ENCODE measurements around the gene TAF1L. TPM values are rescaled to one million over a fixed set of nuclear protein-coding genes. Genes with fewer than 3 reads are reported as not detected.

TAF1L gene
- total and polyA plus RNA-seq, 9 donors, result 0.03 to 0.05 (median 0.05) TPM; not detected in 6

DNA sequence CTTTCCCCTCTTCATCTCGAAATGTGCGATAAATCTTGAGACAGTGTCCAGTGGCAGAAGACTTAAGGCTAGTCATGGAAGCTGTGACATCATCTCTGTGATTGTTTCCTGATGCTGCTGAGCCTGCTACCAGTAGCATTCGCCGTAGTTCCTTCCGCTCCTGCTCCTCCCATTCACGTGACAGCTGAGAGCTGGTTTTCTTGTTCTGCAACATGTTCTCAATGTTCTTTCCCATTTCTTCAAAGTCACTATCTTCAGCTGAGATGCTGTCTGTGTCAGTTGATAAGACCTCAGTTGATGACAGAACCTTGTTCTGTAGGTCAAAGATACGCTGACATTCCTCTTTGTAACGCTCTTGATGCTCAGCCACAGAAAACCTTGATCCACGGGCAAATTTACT lies 3.5 kb downstream of the TAF1L start:
- no peaks in the 10 kb centered on the region for H3K36me3 ChIP-seq
- no peak overlapping the region for H3K27ac ChIP-seq
- H3K4me1 ChIP-seq (ENCODE audit: insufficient read depth), result no peaks in the 10 kb centered on the region
- DNase-seq, result no peak
- intact Hi-C loops (cut with DNase I), result no loop called here
- H3K27me3 ChIP-seq, result no peaks in the 10 kb centered on the region
- 80 to 83% (median 80%) methylated on average over 9 of the region's 9 CpGs for WGBS, 3 donors
- H3K4me3 ChIP-seq, result no peak overlapping the region
- H3K9me3 ChIP-seq, result no peaks in the 10 kb centered on the region
- TF ChIP-seq, protein P1, sequence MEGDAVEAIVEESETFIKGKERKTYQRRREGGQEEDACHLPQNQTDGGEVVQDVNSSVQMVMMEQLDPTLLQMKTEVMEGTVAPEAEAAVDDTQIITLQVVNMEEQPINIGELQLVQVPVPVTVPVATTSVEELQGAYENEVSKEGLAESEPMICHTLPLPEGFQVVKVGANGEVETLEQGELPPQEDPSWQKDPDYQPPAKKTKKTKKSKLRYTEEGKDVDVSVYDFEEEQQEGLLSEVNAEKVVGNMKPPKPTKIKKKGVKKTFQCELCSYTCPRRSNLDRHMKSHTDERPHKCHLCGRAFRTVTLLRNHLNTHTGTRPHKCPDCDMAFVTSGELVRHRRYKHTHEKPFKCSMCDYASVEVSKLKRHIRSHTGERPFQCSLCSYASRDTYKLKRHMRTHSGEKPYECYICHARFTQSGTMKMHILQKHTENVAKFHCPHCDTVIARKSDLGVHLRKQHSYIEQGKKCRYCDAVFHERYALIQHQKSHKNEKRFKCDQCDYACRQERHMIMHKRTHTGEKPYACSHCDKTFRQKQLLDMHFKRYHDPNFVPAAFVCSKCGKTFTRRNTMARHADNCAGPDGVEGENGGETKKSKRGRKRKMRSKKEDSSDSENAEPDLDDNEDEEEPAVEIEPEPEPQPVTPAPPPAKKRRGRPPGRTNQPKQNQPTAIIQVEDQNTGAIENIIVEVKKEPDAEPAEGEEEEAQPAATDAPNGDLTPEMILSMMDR (IDR thresholded peaks at IDR 0.05), result no peak
- TF ChIP-seq EP300 (IDR thresholded peaks at IDR 0.05) (no peak), POLR2A (IDR thresholded peaks at IDR 0.05) (no peak)

DNA sequence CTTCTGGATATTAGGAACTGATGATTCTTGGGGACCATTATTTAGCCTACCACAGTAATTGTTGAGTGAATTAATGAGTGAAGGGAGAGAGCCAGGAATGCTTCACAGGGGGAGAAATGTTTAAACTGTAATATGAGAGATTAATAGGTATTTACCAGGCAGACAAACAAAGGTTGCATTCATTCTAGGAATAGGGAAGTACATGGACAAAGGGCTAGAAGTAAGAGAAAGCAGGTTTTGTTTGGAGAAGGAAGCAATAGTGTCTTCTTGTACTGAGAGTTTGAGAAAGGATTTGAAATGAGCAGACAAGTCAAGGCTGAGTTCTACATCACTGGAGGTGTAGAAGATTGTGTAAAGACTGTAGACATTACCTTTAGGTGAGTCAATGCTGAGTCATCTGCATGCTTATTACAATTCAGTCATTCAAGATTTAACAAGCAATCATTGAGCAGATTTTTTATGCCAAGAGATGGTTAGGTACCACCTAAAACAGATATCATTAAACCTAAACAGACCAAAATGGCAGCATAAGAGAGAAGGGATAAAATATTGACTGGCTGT lies 8.0 kb downstream of the TAF1L start:
- H3K27me3 ChIP-seq, result no peaks in the 10 kb centered on the region
- H3K27ac ChIP-seq, result no peak overlapping the region
- H3K4me1 ChIP-seq (ENCODE audit: insufficient read depth), result no peaks in the 10 kb centered on the region
- no peak for DNase-seq
- TF ChIP-seq EP300 (IDR thresholded peaks at IDR 0.05) (no peak), POLR2A (IDR thresholded peaks at IDR 0.05) (no peak)
- TF ChIP-seq, protein P1 (IDR thresholded peaks at IDR 0.05), result no peak
- intact Hi-C loops (cut with DNase I), result no loop called here
- no peaks in the 10 kb centered on the region for H3K9me3 ChIP-seq
- no peaks in the 10 kb centered on the region for H3K36me3 ChIP-seq
- no peak overlapping the region for H3K4me3 ChIP-seq

DNA sequence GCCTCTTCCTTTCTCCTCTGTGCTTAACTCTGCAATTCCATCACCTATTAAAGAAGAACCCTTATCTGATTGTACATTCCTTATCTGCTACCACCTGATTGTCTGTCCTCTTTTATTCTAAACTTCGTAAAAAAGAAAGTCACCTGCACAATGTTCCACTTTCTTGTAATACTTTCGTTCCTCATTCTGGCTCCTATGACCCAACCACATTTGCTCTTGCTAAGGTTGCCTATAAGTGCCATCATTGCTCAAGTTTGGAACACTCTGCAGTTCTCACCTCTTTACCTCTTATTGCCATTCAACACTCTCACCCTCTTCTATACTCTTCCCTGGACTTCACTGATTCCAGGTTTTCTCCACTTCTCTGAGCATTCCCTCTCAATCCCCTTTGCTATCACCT lies 10.1 kb downstream of the TAF1L start:
- 93 to 94% (median 94%) methylated on average over 2 of the region's 2 CpGs for WGBS, 3 donors
- H3K4me1 ChIP-seq (ENCODE audit: insufficient read depth), result no peaks in the 10 kb centered on the region
- H3K4me3 ChIP-seq, result no peak overlapping the region
- H3K9me3 ChIP-seq, result no peaks in the 10 kb centered on the region
- no peaks in the 10 kb centered on the region for H3K36me3 ChIP-seq
- no peaks in the 10 kb centered on the region for H3K27me3 ChIP-seq
- H3K27ac ChIP-seq, result no peak overlapping the region
- DNase-seq, result no peak
- TF ChIP-seq, protein P1 (IDR thresholded peaks at IDR 0.05), result no peak
- TF ChIP-seq EP300 (IDR thresholded peaks at IDR 0.05) (no peak), POLR2A (IDR thresholded peaks at IDR 0.05) (no peak)
- intact Hi-C loops (cut with DNase I), result no loop called here

DNA sequence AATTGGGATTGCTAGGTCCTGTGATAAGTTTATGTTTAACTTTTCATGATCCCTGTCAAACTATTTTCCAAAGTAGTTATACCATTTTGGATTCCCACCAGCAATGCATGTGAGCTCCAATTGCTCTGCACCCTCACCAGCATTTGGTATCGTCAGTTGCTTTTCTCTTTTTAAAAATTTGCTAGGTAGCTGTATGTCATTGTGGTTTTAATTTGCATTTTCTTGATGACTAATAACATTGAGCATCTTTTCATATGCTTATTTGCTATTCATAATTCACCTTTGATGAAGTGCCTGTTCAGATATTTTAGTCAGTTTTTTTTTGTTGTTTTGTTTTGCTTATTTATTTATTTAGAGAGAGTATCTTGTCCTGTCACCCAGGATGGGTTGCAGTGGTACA lies 12.5 kb downstream of the TAF1L start:
- TF ChIP-seq POLR2A (IDR thresholded peaks at IDR 0.05) (no peak), EP300 (IDR thresholded peaks at IDR 0.05) (no peak)
- TF ChIP-seq, protein P1 (IDR thresholded peaks at IDR 0.05), result no peak
- Histone ChIP-seq H3K27ac (no peak overlapping the region), H3K4me1 (ENCODE audit: insufficient read depth) (no peaks in the 10 kb centered on the region), H3K9me3 (no peaks in the 10 kb centered on the region), H3K36me3 (no peaks in the 10 kb centered on the region), H3K4me3 (no peak overlapping the region), H3K27me3 (no peaks in the 10 kb centered on the region)
- 77 to 82% (median 77%) methylated on average over 1 of the region's 1 CpG for WGBS, 3 donors
- no peak for DNase-seq
- intact Hi-C loops (cut with DNase I), result no loop called here
